Right lobe of liver (tissue), 6 donors: ENCODE measurements around the gene TUBB2B. TPM values are rescaled to one million over a fixed set of nuclear protein-coding genes. Genes with fewer than 3 reads are reported as not detected.
A peak's percentile ranks its signal among the peaks of the same experiment; 100 is the strongest.

Experiments
- ATAC-seq, 4 donors: fragments of 200-7000 bp; cut with Tn5 transposase; one replicate each; pipeline ENCODE4 v1.9.1; 2020; ENCODE audit warnings: mild to moderate bottlenecking in 4 of 4, moderate library complexity in 4 of 4
- DNase-seq, 3 donors: peaks; one replicate each; pipeline ENCODE4 v3.0.0-alpha.2; 2020
- H3K27ac ChIP-seq, 3 donors: fragments of 200-600 bp; one replicate each; pipeline ENCODE4 v1.8.0; 2022
- H3K27me3 ChIP-seq, 2 donors: fragments of 200-600 bp; one replicate each; pipeline ENCODE4 v1.8.0; 2022
- H3K36me3 ChIP-seq, 4 donors: fragments of 200-600 bp; sonication (generic) in 1 of 4; one replicate each; pipeline versions ENCODE4 v1.5.1 to v1.8.0; 2017 to 2022; ENCODE audit warnings: control low read depth in 1 of 4
- H3K4me1 ChIP-seq, 4 donors: fragments of 200-600 bp; sonication (generic) in 1 of 4; one replicate each; pipeline versions ENCODE4 v1.5.1 to v1.8.0; 2017 to 2022; ENCODE audit warnings: control low read depth in 1 of 4
- H3K4me3 ChIP-seq, 3 donors: fragments of 200-600 bp; one replicate each; pipeline ENCODE4 v1.8.0; 2022
- H3K9me3 ChIP-seq, 4 donors: fragments of 200-600 bp; sonication (generic) in 1 of 4; one replicate each; pipeline versions ENCODE4 v1.5.1 to v1.8.0; 2017 to 2022; ENCODE audit warnings: control low read depth in 1 of 4
- CTCF ChIP-seq, 4 donors: fragments of 200-600 bp in 3 of 4; fragments of 450-650 bp in 1 of 4; IDR thresholded peaks; one replicate each; pipeline versions ENCODE4 v1.5.1 to v1.8.0; 2016 to 2022; ENCODE audit warnings: antibody characterized with exemption in 4 of 4, mild to moderate bottlenecking in 2 of 4
- POLR2A ChIP-seq: fragments of 450-650 bp; IDR thresholded peaks from one replicate; pipeline ENCODE4 v1.6.1; 2017; ENCODE audit warnings: antibody characterized with exemption, mild to moderate bottlenecking
- WGBS: methylation state at CpG from one replicate; pipeline ENCODE4 v1.1.6; 2018; ENCODE audit warnings: low coverage, low lambda C conversion rate; ENCODE audit not compliant: insufficient coverage; ENCODE audit errors: missing lambda C conversion rate; 5-methylcytosine and 5-hydroxymethylcytosine counted together
- intact Hi-C, 2 donors: fragments of 100-400 bp; cut with DNase I; formaldehyde crosslinking; loops; one replicate each; pipeline versions ENCODE4 v1.11.2 to v1.14.1; 2022
- total RNA-seq, 6 experiments: library from RNA; depleted of rRNA in 2 of 6; stranded (reverse); fragments of >200 nt in 2 of 6; fragmentation: NEBNext Ultra II Directional in 3 of 6; extraction: Animal tissue kit (Norgen Biotek cat#: 25700) in 3 of 6; gene quantifications; one replicate each; pipeline versions ENCODE4 v1.1.0 to v1.2.4, GENCODE V29; 2016 to 2023
- donor health status: DM: no; HTN: yes; CAD: no.
- donor health status: DM: no; HTN: no; CAD: no.
- donor health status: DM: no; HTN: no; CAD: no.
- donor health status: DM: no; HTN: yes; CAD: no.
- donor health status: DM: no; HTN: yes; CAD: no.

TUBB2B gene
- total RNA-seq, 6 experiments from 2014 or later = 1.0 to 3.9 (median 2.5) TPM

GRCh38 chr6:3231247-3232016 is 4.0 kb upstream of the TUBB2B start:
- TF ChIP-seq CTCF (IDR thresholded peaks at IDR 0.05) = no peak
- peak; percentile 49 for TF ChIP-seq POLR2A

GRCh38 chr6:3230900-3231246 is 3.4 kb upstream of the TUBB2B start:
- H3K27me3 ChIP-seq = peaks cover 0 to 18% of the 10 kb centered on the region in 2 donors
- ATAC-seq = peak in 2 of 4 donors; percentile 6 to 8
- DNase-seq = no peak
- H3K9me3 ChIP-seq = no peaks in the 10 kb centered on the region
- peak overlapping the region; percentile 65 to 71 (median 67) for H3K4me3 ChIP-seq
- H3K4me1 ChIP-seq = peaks cover 0 to 34% (median 5%) of the 10 kb centered on the region in 4 donors
- intact Hi-C loops = no loop called here
- TF ChIP-seq CTCF (IDR thresholded peaks at IDR 0.05) (no peak), POLR2A (no peak)
- no peak overlapping the region for H3K27ac ChIP-seq
- WGBS = 1% methylated on average over 11 of the region's 11 CpGs
- H3K36me3 ChIP-seq = no peaks in the 10 kb centered on the region

More at GRCh38 chr6:3231247-3232016, 4.0 kb upstream of the TUBB2B start:
- H3K9me3 ChIP-seq = no peaks in the 10 kb centered on the region
- ATAC-seq = peak; percentile 92 to 93 (median 92)
- H3K36me3 ChIP-seq = no peaks in the 10 kb centered on the region
- H3K27me3 ChIP-seq = peaks cover 0 to 18% of the 10 kb centered on the region in 2 donors
- DNase-seq = peak; percentile 75 to 90 (median 79)
- WGBS = under 1% methylated on average over 32 of the region's 47 CpGs
- H3K27ac ChIP-seq = no peak overlapping the region
- H3K4me1 ChIP-seq = peaks cover 0 to 34% (median 5%) of the 10 kb centered on the region in 4 donors
- intact Hi-C loops = no loop called here
- peak overlapping the region; percentile 65 to 71 (median 67) for H3K4me3 ChIP-seq

GRCh38 chr6:3230256-3230882 is 2.9 kb upstream of the TUBB2B start:
- peaks cover 0 to 34% (median 5%) of the 10 kb centered on the region in 4 donors for H3K4me1 ChIP-seq
- WGBS = 22% methylated on average over 11 of the region's 11 CpGs
- peaks cover 0 to 18% of the 10 kb centered on the region in 2 donors for H3K27me3 ChIP-seq

GRCh38 chr6:3229566-3230178 is 2.2 kb upstream of the TUBB2B start:
- intact Hi-C loops = no loop called here
- TF ChIP-seq POLR2A (no peak), CTCF (IDR thresholded peaks at IDR 0.05) (no peak)
- Histone ChIP-seq H3K9me3 (no peaks in the 10 kb centered on the region), H3K27me3 (peaks cover 0 to 18% of the 10 kb centered on the region in 2 donors), H3K27ac (no peak overlapping the region), H3K4me1 (peaks cover 0 to 34% (median 5%) of the 10 kb centered on the region in 4 donors), H3K4me3 (no peak overlapping the region), H3K36me3 (no peaks in the 10 kb centered on the region)
- ATAC-seq (no peak), DNase-seq (no peak)
- 2% methylated on average over 7 of the region's 28 CpGs for WGBS

More at GRCh38 chr6:3230256-3230882, 2.9 kb upstream of the TUBB2B start:
- H3K4me3 ChIP-seq = no peak overlapping the region
- intact Hi-C loops = no loop called here
- H3K36me3 ChIP-seq = no peaks in the 10 kb centered on the region
- H3K9me3 ChIP-seq = no peaks in the 10 kb centered on the region
- TF ChIP-seq POLR2A (no peak), CTCF (IDR thresholded peaks at IDR 0.05) (no peak)
- no peak for DNase-seq
- no peak for ATAC-seq
- no peak overlapping the region for H3K27ac ChIP-seq
